LHCN-M2 (cell line): ENCODE measurements around the gene NOTCH1. TPM values are rescaled to one million over a fixed set of nuclear protein-coding genes. Genes with fewer than 3 reads are reported as not detected.
"Not testable (repeated sequence)": the region's sequence is repeated elsewhere in the genome, so short reads cannot be mapped to it uniquely, and the experiment has no call there.

Experiments
- DNase-seq: peaks from one replicate; pipeline ENCODE4 v3.0.0-alpha.2; 2012; ENCODE audit warnings: low read depth
- polyA plus RNA-seq: library from polyadenylated mRNA; unstranded; fragments of >200 nt; gene quantifications from one replicate; pipeline ENCODE4 v1.2.1, GENCODE V29; 2012; ENCODE audit warnings: missing spikeins
- total RNA-seq: library from RNA; depleted of rRNA; stranded (reverse); fragments of >200 nt; gene quantifications from 2 replicates; pipeline ENCODE4 v1.2.3, GENCODE V29; 2014; rRNA removed

NOTCH1 gene
- 9.1 and 10.8 TPM in 2 replicates for total RNA-seq
- polyA plus RNA-seq: 3.7 TPM

GRCh38 chr9:136545965-136546696 is at the start of gene NOTCH1:
Gene NOTCH1, minus strand, starts transcription at chr9:136546048. Its CDS starts 262 bp downstream, at chr9:136545786.
- DNase-seq: peak; percentile 91

GRCh38 chr9:136594492-136594891 is 48.6 kb upstream of the NOTCH1 start:
- no peak for DNase-seq

DNA sequence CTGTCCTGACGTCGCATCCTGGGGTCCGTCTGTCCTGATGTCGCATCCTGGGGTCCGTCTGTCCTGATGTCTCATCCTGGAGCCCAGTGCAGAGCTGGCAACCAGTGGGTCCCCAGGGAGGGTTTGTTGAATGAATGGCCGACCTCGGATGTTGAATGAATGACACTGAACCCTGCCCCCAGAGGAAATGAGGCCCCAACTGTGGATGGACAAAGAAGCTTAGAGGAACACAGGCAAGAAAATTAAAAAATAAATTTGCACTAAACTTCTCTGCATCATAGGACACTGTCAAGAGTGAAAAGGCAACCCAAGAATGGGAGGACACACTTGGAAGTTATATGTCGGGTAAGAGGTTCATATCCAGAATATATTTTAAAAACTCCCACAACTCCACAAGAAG is 47.7 kb upstream of the NOTCH1 start:
- DNase-seq: no peak

GRCh38 chr9:136592666-136593065 is 46.8 kb upstream of the NOTCH1 start:
- DNase-seq: no peak

DNA sequence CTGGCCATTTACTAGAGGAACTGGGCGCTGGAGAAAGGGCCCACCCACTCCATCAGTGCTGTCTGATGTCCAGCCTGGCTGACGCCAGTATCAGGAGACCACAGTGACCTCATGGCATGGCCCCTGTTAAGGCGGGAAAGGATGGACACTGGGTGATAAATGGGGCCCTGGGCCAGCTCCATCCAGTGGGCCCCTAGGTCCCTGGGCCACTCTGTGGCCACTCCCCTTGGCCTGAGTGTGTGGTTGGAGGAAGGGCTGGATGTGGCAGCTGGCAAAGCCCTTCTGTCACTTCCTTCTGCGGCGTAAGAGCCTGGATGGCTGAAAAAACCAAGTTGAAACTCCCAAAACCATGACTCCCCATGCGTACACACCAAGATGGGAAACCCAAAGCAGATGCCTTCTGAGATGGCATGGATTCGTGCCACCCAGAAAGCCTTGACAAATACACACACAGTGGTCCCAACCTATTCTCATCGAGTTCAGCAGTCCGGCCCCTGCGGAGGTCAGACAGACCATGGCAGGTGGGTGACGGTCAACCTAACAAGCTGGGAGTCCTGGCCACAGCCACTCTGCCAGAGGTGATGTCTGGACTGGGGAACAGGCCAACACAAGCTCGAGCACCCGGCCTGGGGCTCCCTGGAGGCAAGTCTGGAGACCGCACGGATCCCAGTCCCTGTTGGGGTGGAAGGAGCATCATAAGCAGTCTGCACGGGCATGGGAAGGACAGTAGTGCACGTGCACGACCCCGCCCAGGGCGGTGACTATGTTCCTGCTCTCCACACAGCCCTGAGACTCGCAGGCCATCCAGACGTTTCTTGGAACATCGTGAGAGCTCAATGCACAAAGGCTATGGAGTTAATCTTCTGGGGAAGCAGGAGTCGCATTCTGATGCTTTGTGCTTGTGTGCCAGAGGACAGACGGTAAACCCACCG is 45.2 kb upstream of the NOTCH1 start:
- DNase-seq: no peak

GRCh38 chr9:136589766-136590763 is 44.2 kb upstream of the NOTCH1 start:
- DNase-seq: no peak

DNA sequence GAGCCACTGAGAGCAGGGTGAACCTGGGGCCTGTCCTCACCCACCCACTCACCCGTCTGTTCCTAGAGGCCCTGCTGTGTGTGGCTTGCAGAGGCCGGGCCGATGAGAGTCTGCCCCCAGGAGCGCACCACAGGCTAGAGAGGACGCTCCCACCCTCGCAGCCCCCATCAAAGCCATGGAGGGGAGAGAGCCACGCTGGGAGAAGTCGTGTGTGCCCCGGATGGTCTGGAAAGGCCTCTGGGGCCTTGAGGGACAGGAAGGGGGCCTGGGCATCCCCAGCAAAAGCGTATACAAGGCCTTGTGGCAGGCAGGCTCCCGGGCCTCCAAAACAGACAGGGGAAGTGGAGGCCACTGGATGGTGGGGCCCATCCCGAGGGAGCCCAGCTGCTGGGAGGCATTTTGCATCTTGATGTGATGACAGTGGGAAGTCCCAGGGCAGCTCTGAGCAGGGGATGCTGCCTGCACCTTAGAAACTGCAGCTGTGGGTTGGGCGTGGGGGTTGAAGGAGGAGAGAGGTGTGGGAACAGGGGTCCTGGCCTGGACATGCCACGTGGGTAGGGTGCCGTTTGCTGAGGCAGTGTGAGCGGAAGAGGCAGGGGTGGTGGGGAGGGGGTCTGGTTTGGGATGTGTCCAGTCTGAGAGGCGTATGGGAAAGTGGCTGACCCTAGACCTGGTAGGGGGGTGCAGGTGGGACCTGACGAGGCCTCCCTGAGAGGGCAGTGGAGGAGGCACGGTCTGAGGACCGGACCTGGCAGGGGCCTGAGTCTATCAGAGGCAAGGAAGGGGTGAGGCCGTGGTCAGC is 43.0 kb upstream of the NOTCH1 start:
- DNase-seq: no peak

DNA sequence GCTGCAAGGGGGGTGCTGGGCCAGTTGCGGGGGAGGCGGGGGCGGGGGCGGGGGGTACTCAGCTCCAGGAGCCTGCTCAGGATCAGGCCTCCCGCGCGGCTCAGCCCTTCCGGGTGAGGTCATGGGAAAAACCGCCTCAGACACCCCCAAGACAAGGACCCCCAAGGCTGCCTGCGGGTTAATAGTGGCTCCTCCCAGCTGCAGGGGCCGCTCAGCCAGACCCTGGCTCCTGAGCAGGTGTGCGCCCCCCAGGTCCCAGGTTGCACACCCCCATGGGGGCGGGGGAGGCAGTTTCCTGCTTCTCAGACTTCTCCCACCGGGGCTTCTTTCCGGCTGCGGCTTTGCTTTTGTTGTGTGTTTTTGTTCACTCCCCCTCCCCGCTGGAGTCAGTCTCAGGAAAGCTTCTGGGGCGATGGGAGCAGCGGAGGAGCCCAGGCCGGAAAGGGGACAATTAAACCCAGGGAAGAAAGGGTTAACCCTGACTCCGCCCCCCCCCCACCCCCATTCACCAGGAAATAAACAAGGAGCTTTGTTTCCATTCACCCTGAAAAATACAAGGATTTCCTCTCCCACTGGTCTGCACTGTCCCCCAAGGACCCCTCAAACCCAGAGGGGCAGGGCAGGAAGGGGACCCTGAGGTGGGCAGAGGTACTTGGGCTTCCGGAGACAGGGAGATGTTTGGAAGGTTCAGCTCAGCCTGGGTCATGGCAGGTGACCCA is 42.3 kb upstream of the NOTCH1 start:
- no peak for DNase-seq

- peak; percentile 30 for DNase-seq
Measured at GRCh38 chr9:136587145-136587943, 41.5 kb upstream of the NOTCH1 start.

GRCh38 chr9:136586391-136586953 is 40.6 kb upstream of the NOTCH1 start:
- no peak for DNase-seq

DNA sequence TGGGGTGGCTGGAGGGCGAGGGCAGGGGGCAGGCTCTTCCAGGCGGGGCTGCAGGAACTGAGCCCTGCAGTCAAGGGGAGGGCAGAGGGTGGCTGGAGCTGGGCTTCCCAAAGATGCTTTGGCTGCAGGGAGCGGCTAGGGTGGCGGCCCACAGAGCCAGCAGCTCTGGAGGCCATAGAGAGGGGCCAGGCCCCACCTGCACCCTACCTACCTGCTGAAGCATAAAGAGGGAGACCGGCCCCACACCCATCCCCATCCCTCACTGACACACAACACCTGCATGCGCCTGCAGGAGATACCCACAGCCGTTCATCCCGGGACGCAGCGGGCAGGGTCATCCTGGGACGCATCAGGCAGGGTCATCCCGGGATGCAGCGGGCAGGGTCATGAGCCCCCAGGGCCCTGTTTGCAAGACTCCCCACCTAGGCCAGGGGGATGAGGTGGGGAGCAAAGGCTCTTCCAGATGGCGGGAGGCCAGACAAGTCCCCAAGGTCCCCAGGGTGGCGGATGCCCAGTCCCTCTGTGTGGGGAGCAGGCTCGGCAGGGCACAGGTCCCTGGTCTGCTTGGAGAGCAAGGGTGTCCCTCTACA is 39.8 kb upstream of the NOTCH1 start:
- no peak for DNase-seq

- no peak for DNase-seq
Measured at GRCh38 chr9:136584934-136585333, 39.1 kb upstream of the NOTCH1 start.

DNA sequence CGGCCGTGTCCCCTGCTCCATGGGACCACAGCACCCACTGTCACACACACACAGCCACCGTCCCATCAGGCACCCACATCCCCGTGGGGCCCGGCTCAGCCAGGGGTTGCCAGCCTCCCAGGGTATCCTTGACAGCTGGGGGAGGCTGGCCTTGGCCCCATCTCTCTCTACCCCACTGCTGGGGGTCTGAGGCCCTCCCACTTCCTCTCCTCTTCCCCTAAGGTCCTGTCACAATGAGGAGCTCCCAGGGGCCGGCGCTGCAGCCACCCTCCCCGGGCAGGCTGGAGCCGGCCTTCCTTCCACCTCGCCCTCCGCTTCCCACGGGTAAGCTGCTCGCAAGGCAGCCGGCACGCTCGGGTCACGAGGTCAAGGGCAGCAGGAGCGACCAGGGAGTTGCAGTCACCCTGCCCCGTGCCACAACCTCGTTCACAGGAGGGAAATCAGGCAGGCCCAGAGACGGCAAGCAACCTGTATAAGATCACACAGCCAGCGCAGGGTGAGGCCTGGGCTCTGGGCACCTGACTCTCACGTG is 38.6 kb upstream of the NOTCH1 start:
- DNase-seq: no peak

DNA sequence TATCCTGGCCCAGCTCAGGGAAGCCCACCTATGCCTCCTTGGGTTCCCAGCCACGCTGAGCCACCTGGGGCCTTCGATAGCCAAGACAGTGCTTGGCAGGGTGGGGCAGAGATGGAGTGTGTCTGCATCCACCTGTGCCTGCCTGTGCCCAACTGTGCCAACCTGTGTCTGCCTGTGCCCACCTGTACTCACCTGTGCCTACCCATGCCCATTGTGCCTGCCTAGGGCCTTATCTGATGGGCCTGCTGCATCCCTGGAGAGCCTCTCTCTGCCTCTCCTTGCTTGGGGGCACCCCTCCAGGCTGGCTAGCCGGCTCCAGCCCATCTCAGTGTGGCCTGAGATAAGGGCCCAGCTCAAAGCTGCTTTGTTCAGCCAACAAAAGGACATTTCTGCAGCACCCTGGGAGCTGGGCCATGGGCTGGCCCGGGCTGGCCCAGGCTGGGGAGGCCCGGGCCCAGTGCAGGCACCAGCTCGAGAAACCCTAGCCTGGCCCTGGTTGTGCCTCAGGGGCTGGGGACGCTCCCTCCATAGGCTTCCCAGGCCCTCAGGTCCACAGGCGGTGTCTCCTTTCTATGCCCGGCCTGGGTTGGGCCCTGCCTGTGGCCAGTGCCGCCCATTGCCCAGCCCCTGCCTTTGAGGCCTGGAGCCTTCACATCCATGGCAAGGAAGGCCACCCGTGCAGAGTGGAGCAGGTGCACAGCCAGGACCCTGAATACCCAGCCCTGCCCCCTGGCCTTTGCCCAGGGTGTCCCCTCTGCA is 37.3 kb upstream of the NOTCH1 start:
- DNase-seq: no peak

DNA sequence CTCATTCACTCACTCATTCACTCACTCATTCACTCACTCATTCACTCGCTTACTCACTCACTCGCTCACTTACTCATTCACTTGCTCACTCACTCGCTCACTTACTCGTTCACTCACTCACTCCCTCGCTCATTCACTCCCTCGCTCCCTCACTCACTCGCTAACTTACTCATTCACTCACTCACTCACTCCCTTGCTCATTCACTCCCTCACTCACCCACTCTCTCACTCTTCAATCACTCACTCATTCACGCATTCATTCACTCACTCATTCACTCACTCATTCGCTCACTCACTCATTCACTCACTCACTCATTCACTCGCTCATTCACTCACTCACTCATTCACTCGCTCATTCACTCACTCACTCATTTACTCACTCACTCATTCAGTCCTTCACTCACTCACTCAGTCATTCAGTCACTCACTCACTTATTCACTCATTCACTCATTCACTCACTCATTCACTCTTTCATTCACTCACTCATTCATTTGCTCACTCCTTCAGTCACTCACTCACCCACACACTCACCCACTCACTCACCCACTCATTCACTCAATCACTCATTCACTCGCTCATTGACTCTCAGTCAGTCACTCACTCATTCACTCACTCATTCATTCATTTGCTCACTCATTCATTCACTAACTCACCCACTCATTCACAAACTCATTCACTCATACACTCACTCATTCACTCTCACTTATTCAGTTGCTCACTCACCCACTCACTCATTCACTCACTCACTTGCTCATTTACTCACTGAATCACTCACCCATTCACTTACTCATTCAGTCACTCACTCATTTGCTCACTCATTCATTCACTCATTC is 36.0 kb upstream of the NOTCH1 start:
- no peak for DNase-seq

DNA sequence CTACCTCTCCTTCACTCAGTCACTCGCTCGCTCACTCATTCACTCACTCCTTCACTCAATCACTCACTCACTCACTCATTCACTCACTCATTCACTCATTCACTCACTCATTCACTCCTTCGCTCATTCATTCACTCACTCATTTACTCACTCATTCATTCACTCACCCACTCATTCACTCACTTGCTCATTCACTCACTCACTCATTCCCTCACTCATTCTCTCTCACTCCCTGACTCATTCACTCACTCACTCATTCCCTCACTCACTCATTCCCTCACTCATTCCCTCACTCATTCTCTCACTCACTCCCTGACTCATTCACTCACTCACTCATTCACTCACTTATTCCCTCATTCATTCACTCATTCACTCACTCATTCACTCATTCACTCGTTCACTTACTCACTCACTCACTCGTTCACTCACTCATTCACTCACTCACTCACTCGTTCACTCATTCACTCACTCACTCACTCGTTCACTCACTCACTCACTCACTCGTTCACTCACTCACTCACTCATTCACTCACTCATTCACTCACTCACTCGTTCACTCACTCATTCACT is 33.9 kb upstream of the NOTCH1 start:
- DNase-seq: not testable (repeated sequence)
